IPS DF 4.7 (cell line): Measurements from ENCODE around the gene DYNC1I1.

ENCODE experiments used
- DNase-seq: peaks from one replicate; pipeline ENCODE4 v3.0.0-alpha.2; 2013; ENCODE audit warnings: low spot score; ENCODE audit errors: extremely low read depth

DYNC1I1 gene

DNA sequence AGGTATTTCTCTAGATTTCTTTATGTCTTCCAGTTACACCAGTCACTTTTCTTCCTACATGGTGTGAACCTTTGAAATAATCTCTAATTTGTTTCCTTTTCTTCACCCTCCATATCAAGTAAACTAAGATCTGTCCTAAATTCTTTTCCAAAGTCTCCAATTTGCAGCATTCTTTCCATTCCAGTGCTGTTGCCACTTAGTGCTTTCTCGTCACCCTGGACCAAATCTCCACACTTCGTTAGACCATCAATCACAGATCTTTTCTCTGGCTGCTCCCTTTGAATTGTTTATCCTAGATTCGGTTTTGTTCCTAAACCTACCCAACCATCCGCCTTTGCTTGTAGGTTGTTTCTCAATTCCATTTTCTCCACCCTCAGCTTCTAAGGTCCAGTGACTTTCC is 74.7 kb downstream of the DYNC1I1 start:
- DNase-seq = no peak

- no peak for DNase-seq
Observed at GRCh38 chr7:95859429-95859828, 87.1 kb downstream of the DYNC1I1 start.

GRCh38 chr7:95861041-95861440 is 88.7 kb downstream of the DYNC1I1 start:
- DNase-seq = no peak

DNA sequence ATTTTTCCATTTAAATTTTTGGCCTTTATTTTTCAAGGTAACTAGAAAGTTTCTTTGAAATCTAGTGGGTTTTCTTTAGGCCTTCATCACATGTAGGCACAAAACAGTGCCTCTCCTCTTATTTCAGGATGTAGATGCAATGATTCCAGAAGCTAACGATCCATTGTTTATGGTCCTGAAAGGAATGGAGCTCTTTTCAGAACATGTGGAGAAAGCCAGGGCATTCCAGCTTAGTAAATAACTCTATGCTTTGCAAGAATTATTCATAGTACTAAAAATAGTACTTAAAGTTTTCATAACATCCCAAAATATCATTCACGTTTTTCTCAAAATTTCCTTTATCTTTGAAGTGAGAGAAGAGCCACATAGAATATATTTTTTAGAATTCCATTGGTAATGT is 91.3 kb downstream of the DYNC1I1 start:
- DNase-seq = no peak

GRCh38 chr7:95865716-95866371 is 93.5 kb downstream of the DYNC1I1 start:
- no peak for DNase-seq

GRCh38 chr7:95867309-95867708 is 95.0 kb downstream of the DYNC1I1 start:
- DNase-seq = no peak

- DNase-seq = no peak
Observed at GRCh38 chr7:95871075-95871848, 98.9 kb downstream of the DYNC1I1 start.

- no peak for DNase-seq
Observed at GRCh38 chr7:95871896-95872295, 99.5 kb downstream of the DYNC1I1 start.

DNA sequence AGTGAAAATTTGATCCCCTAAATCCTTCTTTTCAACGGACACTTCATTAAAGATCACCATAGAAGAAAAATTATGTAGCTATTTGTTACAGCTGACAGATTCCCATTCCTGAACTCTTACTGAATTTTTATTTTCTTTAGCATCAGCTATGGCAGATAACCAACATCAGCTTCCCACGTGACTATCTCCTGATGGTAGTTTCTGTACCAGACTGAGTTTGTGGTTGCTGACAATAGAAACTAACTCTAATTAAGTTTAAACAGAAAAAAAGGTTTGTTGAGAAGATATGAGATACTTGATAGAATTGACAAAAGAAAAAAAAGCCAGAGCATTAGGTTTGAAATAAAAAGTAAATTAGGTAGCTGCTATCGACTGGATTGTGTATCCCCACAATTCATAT is 101.8 kb downstream of the DYNC1I1 start:
- DNase-seq = no peak

DNA sequence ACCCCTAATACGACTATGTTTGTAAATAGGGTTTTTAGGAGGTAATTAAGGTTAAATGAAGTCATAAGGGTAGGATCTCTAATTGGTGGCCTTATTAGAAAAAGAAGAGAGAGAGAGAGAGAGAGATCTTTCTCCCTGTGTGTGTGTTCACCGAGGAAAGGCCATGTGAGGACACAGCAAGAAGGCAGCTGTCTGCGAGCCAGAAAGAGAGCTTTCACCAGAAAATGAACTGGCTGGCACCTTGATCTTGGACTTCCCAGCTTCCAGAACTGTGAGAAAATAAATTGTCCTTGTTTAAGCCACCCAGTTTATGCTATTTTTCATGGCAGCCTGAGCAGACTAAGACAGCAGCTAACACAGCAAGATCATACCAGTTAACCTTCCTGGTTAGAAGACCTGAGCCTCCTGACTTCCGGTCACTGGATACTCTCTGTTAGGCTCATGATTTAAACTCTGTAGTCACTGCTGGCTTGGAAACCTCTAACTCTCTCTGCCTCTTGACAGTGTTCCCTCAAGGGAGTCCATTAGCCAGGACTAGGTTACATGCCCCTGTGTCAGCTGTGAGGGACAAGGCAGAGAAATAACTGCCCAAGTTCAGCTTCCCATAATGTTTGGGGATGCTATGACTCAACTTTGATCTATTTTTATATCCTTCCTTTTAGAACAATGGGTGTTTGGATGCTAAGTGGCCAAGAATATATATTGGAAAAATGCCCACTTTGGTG is 102.3 kb downstream of the DYNC1I1 start:
- DNase-seq = no peak

GRCh38 chr7:95875519-95875918 is 103.2 kb downstream of the DYNC1I1 start:
- no peak for DNase-seq

DNA sequence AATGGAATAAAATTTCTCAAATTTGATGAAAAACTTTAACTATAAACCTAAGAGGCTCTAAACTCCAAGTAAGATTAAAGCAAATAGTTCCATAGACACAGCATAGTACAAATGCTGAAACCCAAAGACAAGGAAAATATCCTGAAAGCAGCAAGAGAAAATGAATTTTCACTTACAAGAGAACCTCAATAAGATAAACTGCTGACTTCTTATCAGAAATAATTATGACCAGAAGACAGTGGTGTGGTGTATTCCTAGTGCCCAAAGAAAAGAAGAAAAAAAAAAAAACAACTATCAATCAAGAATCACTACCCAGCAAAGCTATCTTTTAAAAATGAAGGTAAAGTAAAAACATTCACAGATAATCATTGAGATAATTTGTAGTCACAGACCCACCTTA is 106.3 kb downstream of the DYNC1I1 start:
- no peak for DNase-seq

GRCh38 chr7:95881597-95881996 is 109.2 kb downstream of the DYNC1I1 start:
- no peak for DNase-seq

DNA sequence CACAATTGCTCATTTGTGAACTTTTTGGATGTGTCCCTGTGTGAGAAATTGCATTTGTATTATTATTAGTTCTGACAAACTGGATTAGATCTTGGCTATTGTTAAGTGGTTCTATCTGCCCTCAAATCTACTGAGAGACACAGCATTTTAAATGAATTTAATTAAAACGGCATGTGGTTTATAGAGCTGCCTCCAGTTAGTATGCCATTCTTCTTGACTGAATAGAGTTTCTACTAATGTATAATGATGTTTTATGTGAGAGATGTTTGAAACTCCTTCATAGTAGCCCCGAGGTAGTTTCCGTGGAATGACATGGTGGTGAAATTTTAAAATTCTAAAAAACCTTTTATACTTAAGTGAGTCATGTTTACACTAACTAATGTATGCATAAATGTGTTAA is 110.9 kb downstream of the DYNC1I1 start:
- no peak for DNase-seq

- DNase-seq = no peak
Observed at GRCh38 chr7:95886501-95887090, 114.2 kb downstream of the DYNC1I1 start.

DNA sequence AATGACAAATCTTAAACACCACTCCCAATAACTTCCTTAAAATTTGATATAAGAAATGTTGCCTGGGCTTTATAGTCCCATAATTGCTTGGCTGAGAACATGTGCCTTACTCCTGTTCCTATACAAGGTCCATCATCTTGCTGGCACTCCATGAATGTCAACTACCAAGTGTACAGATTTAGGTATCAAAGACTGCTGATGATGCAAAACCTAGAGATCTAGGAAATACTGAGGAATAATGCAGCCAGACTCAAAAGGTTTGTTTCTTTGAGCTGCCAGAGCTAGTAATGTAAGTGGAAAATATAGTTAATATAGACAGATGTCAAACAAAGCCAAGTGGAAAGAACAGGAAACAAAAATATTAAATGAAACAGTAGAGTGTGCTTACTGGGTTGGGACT is 121.1 kb downstream of the DYNC1I1 start:
- DNase-seq = no peak

DNA sequence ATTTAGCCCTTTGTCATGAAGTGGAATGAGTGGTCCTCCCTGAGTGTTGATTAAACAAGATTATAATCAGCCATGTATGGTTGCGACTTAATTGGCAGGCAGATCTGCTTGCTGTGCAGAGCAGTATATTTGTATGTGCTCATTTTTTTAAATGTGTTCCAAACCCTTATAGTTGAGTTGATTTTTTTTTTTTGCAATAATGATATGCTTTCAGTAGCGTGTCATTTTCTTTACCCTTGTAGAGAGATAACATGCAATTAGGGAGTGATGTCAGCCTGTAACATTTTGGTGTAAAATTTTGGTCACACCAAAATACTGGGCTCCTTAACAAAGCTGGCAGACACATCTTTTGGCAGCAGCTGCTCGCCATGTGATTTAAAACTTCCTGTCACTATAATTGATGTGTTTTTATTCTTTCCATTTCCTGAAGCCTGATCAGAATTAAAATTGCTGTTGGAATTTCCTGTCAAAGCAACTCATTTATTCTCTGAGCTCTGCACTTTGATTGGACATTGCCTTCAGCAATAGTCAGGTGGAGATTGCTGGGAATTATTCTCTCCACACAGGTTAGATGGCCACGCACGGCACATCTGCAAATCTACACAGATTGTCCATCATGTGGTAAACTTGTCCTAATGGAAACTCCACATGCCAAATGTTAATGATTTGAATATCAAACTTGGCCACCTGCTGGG is 125.3 kb downstream of the DYNC1I1 start:
- DNase-seq = no peak

- no peak for DNase-seq
Observed at GRCh38 chr7:95899919-95900513, 127.7 kb downstream of the DYNC1I1 start.

DNA sequence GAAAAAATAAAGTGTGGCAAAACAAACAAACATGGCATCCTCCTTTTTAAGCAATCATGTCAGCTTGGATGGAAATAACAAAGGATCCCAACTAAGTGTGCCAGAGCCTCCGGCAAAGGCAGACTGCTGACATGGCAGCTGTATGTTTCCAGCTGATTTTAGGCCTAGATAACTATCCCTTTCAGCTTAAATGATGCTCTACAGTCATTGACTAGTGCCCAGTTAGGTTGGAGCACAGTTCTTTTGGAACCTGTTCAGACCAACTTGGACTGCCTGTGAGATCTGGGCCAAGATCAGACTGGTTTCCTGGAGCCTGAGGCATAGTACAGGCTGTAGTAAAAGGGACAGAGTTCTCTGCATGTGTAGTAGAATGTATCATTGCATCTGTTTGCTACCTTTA is 128.7 kb downstream of the DYNC1I1 start:
- DNase-seq = no peak

GRCh38 chr7:95904099-95904498 is 131.7 kb downstream of the DYNC1I1 start:
- no peak for DNase-seq

DNA sequence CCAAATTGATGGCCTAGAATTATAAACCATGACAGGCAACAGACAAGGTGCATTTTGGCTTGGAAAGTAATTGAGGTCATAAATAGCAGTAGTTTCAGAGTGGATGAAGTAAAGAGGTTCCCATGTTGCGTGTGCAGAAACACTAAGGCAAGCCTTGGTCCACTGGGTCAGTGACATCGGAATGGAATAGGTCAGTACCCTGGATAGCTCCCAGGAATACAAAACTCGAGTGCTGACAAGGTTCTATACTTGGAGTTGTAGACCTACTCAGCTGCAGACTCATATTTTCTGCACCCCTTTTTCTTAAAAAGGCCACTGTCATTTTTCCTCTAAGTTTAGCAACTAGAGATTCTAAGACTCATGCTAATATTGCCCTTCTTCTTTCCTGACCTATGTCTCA is 132.8 kb downstream of the DYNC1I1 start:
- DNase-seq = no peak
